OCI-LY3 (cell line): Measurements from ENCODE around the gene C16orf90.

Experiments
- EZH2phosphoT487 ChIP-seq: fragments of 200-600 bp; shearing (Covaris generic); IDR thresholded peaks from 2 replicates; pipeline ENCODE4 v1.6.1; 2018; ENCODE audit warnings: antibody characterized with exemption, mixed run types, low read depth
- TF ChIP-seq, protein P1 (sequence below): fragments of 200-600, 300-600 bp; sonication (generic); IDR thresholded peaks from 2 replicates; pipeline ENCODE4 v1.5.1; 2014; ENCODE audit warnings: antibody characterized with exemption, low read length, low read depth

GRCh38 chr16:3498988-3499387 is 3.7 kb upstream of the C16orf90 start:
- TF ChIP-seq, protein P1, sequence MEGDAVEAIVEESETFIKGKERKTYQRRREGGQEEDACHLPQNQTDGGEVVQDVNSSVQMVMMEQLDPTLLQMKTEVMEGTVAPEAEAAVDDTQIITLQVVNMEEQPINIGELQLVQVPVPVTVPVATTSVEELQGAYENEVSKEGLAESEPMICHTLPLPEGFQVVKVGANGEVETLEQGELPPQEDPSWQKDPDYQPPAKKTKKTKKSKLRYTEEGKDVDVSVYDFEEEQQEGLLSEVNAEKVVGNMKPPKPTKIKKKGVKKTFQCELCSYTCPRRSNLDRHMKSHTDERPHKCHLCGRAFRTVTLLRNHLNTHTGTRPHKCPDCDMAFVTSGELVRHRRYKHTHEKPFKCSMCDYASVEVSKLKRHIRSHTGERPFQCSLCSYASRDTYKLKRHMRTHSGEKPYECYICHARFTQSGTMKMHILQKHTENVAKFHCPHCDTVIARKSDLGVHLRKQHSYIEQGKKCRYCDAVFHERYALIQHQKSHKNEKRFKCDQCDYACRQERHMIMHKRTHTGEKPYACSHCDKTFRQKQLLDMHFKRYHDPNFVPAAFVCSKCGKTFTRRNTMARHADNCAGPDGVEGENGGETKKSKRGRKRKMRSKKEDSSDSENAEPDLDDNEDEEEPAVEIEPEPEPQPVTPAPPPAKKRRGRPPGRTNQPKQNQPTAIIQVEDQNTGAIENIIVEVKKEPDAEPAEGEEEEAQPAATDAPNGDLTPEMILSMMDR, result no peak
- no peak for TF ChIP-seq EZH2phosphoT487
